GM10266 (cell line): ENCODE results near the gene NTRK1.
"Not testable (repeated sequence)": the region's sequence is repeated elsewhere in the genome, so short reads cannot be mapped to it uniquely, and the experiment has no call there.

ENCODE experiments used
- DNase-seq: peaks from one replicate; pipeline ENCODE4 v3.0.0; 2012; ENCODE audit errors: extremely low spot score
- TF ChIP-seq, protein P1 (sequence below): IDR thresholded peaks from 2 replicates; pipeline ENCODE4 v1.5.1; 2012; ENCODE audit warnings: mild to moderate bottlenecking, low read depth; ENCODE audit not compliant: control insufficient read depth, insufficient read depth; ENCODE audit errors: missing control alignments

NTRK1 gene

GRCh38 chr1:156923670-156924477 is 63.2 kb downstream of the NTRK1 start:
- no peak for DNase-seq
- TF ChIP-seq, protein P1, sequence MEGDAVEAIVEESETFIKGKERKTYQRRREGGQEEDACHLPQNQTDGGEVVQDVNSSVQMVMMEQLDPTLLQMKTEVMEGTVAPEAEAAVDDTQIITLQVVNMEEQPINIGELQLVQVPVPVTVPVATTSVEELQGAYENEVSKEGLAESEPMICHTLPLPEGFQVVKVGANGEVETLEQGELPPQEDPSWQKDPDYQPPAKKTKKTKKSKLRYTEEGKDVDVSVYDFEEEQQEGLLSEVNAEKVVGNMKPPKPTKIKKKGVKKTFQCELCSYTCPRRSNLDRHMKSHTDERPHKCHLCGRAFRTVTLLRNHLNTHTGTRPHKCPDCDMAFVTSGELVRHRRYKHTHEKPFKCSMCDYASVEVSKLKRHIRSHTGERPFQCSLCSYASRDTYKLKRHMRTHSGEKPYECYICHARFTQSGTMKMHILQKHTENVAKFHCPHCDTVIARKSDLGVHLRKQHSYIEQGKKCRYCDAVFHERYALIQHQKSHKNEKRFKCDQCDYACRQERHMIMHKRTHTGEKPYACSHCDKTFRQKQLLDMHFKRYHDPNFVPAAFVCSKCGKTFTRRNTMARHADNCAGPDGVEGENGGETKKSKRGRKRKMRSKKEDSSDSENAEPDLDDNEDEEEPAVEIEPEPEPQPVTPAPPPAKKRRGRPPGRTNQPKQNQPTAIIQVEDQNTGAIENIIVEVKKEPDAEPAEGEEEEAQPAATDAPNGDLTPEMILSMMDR, result no peak

- DNase-seq, result no peak
- TF ChIP-seq, protein P1, result no peak
Observed at GRCh38 chr1:156924478-156925153, 64.0 kb downstream of the NTRK1 start.

DNA sequence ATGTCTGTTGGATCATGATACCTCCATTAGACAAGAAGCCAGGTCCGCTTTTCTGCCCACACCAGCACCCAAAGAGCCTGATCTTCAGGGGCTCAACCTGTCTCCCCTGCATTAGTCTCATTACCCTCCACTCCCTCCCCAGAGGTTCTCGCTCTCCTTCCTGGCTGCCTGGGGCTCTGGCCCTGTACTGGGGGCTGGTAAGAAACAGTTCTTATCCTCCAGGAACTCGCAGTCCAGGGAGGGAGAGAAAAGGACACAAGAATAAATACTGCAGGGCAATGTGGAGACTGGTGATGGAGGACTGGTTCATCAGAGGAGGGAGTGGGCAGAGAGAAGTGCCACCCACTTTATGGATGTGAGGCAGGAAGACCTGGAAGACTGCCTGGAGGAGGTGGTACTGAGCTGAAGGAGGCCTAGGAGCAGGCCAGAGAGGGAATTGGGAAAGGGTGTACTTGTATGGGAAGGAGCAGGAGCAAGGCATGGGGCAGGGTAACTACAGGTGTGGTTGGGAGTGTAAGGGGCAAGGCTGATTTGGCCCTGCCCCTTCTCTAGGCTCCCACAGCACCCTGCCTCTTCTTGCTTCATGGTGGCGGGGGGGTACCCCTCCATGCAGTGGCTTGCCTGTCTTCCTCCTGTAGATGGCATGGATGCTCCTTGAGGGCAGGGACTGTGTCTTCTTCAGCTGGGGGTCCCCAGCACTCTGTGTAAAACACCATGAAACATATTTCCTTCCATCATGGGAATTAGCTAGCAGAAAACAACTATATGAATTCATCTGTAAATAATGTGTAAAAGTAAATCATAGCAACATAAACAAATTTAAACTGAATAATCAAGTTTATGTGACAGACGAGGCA is 64.7 kb downstream of the NTRK1 start:
- DNase-seq, result no peak
- TF ChIP-seq, protein P1, result no peak

GRCh38 chr1:156926175-156926574 is 65.5 kb downstream of the NTRK1 start:
- DNase-seq, result no peak

DNA sequence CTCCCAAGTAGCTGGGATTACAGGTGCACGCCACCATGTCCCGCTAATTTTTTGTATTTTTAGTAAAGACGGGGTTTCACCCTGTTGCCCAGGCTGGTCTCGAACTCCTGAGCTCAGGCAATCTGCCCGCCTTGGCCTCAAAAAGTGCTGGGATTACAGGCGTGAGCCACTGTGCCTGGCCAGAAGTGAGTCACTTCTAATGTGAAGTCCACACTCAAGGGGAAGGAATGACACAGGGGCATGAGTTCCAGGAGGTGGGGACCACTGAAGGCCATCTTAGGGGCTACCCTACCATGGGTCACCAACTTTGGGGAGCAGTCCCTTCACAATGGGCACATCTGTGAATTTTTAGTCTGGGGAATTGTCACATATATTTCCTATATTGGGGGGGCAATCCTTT is 66.0 kb downstream of the NTRK1 start:
- not testable (repeated sequence) for DNase-seq

More at GRCh38 chr1:156926175-156926574, 65.5 kb downstream of the NTRK1 start:
- TF ChIP-seq, protein P1, result no peak

DNA sequence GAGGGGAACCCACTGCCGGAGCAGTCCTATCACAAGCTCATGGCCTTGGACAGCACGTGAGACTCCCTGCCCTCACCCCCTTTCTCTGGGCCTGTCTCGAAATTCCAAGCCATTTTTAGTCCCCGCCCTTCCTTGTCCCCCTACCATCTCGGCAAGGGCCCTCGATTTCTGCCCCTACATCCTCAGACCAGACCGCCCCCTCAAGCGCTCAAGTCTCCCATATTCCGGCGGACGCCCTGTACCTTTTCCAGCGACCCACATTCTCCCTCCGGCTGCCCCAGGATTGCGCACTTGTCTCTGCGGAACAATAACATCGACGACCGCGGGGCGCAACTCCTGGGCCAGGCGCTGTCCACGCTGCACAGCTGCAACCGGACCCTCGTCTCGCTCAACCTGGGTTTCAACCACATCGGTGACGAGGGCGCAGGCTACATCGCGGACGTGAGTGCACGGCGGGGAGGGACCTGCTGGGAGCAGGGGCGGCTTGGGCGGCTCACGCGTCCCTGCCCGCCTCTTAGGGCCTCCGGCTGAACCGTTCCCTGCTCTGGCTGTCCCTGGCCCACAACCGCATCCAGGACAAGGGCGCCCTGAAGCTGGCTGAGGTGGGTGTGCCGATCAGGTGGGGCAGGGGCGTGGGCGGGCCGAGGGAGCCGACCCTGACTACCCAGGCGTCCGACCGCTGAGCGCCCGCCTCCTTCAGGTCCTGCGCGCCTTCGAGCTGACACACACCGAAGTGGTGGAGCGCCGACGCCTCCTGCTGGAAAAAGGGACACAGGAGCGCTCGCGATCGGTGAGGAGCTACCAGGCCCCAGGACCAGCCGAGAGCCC is 66.8 kb downstream of the NTRK1 start:
- peak; percentile 68 for DNase-seq
- TF ChIP-seq, protein P1, result peak; percentile 65
